NCI-H1417 treated with DMSO at 0.1 percent for 48 hours (cell line): ENCODE results near the gene NFATC2IP.
"Not testable (repeated sequence)": the region's sequence is repeated elsewhere in the genome, so short reads cannot be mapped to it uniquely, and the experiment has no call there.

ENCODE experiments used
- DNase-seq: peaks from one replicate; lab custom pipeline; 2025; lab: John Stamatoyannopoulos, UW

The NFATC2IP gene

DNA sequence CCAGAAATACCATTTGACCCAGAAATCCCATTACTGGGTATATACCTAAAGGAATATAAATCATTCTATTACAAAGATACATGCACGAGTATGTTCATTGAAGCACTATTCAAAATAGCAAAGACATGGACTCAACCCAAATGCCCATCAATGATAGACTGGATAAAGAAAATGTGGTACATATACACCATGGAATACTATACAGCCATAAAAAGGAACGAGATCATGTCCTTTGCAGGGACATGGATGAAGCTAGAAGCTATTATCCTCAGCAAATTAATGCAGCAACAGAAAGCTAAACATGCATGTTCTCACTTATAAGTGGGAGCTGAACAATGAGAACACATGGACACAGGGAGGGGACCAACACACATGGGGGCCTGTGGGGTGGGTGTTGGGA, 24.5 kb upstream of the NFATC2IP start:
- DNase-seq = not testable (repeated sequence)

DNA sequence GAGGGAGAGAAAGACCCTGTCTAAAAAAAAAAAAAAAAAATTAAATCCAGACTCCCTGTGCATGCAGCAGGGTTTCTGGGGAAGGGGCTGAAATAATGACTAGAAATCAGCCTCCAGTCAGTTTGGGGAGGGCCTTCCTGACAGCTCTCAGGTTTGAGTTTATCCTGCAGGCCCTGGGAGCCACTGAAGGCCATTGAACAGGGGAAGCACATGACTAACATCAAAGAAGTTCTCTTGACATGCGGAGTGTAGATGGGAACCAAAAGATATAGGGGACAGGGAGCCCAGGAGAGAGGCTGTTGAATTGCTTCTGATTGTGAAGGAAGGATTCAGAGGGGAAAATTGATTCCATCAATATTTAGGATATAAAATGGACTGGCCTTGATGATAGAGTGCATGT, 22.9 kb upstream of the NFATC2IP start:
- DNase-seq = no peak

DNA sequence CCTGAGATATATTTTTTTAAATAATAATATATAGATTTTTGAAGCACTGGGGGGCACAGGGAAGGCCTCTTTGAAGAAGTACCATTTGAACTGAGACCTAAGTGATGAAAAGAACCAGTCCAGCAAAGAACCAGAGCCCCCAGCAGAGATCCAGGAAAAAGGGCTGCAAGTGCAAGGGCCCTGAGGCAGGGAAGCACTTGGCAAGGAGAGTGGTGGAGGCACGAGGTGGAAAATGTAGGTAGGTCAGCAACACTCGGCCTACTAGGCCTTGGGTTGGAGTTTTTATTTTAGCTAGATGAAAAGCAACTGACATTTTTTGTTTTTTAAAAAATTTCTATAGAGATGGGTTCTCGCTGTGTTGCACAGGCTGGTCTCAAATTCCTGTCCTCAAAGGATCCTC, 20.5 kb upstream of the NFATC2IP start:
- no peak for DNase-seq

DNA sequence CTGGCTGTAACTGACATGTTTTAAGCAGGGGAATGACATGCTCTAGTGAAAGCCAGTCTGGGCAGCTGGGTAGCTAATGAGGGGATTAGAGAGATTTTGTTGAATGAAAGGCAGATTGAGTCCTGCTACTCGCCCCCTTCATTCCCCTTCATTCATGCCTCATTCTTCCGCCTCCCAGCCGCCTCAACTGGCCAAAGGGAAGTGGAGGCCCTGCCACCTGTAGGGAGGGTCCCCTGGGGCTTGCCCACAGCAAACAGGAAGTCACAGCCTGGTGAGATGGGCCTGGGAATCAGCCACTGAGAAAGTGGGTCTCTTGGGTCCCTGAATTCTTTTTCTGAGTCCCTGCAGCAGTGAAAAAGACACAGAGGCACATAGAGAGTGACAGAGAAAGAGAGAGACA, 20.1 kb upstream of the NFATC2IP start:
- no peak for DNase-seq

DNA sequence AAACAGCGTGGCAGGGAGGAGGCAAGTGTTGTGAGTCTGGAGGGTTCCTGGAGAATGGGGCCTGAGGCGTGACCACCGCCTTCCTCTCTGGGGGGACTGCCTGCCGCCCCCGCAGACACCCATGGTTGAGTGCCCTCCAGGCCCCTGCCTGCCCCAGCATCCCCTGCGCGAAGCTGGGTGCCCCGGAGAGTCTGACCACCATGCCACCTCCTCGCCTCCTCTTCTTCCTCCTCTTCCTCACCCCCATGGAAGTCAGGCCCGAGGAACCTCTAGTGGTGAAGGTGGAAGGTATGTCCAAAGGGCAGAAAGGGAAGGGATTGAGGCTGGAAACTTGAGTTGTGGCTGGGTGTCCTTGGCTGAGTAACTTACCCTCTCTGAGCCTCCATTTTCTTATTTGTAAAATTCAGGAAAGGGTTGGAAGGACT, 18.9 kb upstream of the NFATC2IP start, which contains the start of gene CD19:
Gene CD19, plus strand, starts transcription at position 171 of the 425 bp plus-strand sequence. Its CDS starts 30 bp downstream, at position 201.
- DNase-seq = no peak

DNA sequence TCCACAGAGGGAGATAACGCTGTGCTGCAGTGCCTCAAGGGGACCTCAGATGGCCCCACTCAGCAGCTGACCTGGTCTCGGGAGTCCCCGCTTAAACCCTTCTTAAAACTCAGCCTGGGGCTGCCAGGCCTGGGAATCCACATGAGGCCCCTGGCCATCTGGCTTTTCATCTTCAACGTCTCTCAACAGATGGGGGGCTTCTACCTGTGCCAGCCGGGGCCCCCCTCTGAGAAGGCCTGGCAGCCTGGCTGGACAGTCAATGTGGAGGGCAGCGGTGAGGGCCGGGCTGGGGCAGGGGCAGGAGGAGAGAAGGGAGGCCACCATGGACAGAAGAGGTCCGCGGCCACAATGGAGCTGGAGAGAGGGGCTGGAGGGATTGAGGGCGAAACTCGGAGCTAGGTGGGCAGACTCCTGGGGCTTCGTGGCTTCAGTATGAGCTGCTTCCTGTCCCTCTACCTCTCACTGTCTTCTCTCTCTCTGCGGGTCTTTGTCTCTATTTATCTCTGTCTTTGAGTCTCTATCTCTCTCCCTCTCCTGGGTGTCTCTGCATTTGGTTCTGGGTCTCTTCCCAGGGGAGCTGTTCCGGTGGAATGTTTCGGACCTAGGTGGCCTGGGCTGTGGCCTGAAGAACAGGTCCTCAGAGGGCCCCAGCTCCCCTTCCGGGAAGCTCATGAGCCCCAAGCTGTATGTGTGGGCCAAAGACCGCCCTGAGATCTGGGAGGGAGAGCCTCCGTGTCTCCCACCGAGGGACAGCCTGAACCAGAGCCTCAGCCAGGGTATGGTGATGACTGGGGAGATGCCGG, 18.2 kb upstream of the NFATC2IP start:
- DNase-seq = no peak

DNA sequence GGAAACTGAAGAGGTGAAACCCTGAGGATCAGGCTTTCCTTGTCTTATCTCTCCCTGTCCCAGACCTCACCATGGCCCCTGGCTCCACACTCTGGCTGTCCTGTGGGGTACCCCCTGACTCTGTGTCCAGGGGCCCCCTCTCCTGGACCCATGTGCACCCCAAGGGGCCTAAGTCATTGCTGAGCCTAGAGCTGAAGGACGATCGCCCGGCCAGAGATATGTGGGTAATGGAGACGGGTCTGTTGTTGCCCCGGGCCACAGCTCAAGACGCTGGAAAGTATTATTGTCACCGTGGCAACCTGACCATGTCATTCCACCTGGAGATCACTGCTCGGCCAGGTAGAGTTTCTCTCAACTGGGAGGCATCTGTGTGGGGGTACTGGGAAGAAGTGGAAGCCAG, 17.6 kb upstream of the NFATC2IP start:
- DNase-seq = no peak

DNA sequence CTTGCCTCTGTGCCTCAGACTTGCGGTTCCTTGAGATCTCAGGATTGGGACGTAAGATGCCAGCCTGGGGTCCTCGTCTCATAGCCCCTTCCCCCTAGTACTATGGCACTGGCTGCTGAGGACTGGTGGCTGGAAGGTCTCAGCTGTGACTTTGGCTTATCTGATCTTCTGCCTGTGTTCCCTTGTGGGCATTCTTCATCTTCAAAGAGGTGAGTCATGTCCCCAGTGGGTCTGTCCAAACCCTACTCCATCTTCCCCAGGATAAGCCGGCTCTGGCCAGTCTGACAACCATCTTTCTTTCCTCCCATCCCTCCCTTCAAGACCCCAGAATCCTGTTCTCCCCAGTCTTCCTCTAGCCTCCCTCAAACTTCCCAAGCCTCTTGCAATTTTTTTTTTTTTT, 15.4 kb upstream of the NFATC2IP start:
- no peak for DNase-seq

DNA sequence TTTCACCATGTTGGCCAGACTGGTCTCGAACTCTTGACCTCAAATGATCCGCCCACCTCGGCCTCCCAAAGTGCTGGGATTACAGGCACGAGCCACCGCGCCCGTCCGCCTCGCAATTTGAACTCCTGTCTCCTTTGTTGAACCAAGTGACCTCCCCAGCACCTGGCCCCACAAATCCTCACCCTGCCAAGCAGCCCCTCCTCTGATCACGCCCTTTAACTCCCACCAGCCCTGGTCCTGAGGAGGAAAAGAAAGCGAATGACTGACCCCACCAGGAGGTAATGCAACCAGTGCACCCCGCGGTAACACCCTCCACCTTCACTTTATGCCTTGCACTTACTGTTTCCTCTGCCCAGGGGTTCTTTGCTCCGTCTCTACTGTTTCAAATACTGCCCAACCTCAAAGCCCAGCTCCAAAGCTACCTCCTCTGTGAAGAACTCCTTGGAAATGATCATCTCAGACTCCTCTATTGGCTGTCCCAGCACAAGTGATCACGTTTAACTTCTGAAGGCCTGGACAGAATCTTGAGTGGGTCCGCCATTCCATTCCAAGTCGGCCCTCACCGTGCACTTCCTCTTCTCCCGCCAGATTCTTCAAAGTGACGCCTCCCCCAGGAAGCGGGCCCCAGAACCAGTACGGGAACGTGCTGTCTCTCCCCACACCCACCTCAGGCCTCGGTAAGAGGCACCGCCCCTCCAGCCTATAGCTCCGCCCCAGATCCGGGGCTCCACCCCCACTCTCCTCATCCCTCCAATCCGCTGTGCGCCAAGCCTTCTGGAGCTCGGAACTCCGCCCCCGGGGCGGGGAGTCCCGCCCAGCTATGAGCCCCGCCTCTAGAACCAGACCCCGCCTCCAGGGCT, 14.6 kb upstream of the NFATC2IP start:
- DNase-seq = no peak

DNA sequence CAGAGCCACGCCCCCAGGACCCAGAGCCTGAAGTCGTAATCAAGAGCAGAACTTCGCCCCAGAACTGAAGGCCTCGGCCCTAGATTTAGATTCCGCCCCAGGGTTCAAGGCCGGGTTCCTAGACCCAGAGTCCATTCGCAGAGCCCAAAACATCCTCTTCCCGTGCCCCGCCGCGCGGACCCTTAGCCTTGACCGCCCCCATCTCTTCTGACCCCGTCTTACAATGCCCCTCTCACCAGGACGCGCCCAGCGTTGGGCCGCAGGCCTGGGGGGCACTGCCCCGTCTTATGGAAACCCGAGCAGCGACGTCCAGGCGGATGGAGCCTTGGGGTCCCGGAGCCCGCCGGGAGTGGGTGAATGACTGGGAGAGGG, 14.0 kb upstream of the NFATC2IP start:
- no peak for DNase-seq

DNA sequence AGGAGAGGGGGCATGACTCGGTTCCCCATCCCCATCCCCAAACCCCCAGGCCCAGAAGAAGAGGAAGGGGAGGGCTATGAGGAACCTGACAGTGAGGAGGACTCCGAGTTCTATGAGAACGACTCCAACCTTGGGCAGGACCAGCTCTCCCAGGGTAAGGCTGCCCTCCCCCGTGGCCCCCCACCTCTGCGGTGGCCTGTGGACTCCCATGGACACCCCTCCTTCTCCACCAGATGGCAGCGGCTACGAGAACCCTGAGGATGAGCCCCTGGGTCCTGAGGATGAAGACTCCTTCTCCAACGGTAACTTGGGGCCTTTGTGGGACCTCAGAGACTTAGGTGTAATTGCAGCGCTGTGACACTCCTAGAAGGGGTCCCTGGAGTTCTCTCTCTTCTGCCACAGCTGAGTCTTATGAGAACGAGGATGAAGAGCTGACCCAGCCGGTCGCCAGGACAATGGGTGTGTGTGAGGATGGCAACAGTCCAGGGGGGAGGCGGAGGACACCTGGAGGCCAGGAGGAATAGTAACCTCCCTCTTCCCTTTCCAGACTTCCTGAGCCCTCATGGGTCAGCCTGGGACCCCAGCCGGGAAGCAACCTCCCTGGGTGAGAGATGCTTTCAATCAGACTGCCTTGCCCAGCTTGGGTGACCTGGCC, 13.4 kb upstream of the NFATC2IP start:
- DNase-seq = no peak

DNA sequence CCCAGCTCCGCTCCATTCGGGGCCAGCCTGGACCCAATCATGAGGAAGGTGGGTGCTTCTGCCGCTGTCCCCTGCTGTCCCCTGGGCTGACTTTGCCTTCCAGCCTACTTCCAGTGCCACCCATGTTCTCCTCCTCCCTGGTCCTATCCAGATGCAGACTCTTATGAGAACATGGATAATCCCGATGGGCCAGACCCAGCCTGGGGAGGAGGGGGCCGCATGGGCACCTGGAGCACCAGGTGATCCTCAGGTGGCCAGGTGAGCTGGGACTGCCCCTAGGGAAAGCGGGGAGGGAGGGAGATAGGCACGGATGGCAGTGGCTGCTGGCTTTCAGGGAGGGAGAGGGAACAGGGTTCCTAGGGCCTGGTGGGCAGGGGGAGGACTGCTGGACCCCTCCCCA, 12.0 kb upstream of the NFATC2IP start:
- no peak for DNase-seq

DNA sequence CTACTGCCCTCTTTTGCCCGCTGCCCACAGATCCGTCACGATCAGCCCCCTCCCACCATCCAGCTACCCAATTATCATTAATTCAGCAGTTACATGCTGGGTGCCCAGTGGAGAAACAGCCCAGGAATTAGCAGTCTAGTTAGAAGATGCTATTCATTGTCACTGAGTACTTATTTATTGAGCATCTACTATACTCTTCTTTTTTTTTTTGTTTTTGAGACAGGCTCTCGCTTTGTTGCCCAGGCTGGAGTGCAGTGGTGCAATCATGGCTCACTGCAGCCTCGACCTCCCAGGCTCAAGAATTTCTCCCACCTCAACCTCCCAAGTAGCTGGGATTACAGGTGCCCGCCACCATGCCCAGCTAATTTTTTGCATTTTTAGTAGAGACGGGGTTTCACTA, 10.9 kb upstream of the NFATC2IP start:
- not testable (repeated sequence) for DNase-seq

DNA sequence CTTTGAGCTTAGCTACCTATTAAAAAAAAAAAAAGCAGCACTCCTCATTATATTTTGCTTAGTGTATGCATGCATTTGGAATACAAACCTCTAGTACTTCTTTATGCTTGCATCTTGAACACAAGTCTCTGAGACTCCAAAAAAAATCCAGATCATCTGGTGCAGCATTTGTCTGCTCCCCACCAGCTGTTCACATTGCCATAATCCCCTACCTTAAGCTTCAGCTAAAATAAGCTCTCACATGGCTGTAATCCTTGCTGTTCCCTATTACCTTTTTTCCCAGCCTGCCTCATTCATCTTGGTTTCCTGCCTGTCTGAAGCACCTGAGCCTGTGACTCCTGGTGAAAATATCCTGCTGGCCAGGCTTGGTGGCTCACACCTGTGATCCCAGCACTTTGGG, 7.5 kb upstream of the NFATC2IP start:
- no peak for DNase-seq

DNA sequence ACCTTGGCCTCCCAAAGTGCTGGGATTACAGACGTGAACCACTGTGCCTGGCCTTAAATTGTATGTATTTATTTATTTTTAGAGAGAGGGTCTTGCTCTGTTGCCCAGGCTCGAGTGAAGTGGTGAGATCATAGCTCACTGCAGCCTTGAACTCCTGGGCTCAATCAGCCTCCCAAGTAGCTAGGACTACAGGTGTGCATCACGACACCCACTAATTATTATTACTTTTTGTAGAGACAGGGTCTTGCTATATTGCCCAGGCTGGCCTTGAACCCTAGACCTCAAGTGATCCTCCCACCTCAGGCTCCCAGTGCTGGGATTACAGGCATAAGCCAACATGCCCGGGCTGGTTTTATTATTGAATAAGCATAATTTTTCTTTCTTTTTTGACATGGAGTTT, 4.1 kb upstream of the NFATC2IP start:
- no peak for DNase-seq

DNA sequence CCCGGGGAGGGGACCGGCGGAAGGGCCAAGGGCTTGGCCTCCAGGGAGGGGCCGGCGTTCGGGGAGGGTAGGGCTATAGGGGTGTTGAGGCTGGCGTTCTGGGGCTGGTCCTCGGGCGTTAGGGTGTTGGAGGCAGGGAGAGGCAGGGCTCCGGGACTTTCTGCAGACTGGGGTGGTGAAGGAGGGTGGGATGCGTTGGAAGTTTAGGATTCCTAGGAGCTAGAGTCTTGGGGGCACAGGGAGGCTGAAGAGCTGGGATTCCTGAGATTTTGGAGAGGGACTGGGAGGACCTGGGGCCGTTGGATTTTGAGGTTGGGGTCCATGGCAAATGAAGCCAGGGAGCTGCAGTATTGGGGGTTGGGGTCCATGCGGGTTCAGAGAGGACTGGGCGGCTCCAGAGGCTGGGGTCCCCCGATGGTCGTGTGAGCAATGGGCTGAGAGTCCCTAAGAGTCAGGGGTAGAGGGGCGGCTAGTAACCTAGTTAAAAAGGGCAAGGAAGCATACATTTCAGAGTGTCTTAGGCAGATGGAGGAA, 740 bp downstream of the NFATC2IP start:
- DNase-seq = no peak

DNA sequence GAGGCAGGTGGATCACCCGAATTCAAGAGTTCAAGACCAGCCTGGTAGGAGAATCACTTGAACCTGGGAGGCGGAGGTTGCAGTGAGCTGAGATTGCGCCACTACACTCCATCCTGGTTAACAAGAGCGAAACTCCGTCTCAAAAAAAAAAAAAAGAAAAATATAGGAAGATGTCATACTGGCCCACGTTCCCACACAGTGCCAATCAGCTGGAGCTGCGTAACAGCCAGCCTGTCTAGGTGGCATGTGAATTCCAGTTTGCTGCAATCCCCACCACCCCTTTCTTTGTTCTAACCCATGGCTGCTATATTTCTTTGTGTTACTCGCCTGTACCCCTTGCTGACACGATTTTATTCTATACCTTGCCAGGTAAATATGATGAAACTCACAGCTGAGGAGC, 7.5 kb downstream of the NFATC2IP start:
- DNase-seq = no peak

DNA sequence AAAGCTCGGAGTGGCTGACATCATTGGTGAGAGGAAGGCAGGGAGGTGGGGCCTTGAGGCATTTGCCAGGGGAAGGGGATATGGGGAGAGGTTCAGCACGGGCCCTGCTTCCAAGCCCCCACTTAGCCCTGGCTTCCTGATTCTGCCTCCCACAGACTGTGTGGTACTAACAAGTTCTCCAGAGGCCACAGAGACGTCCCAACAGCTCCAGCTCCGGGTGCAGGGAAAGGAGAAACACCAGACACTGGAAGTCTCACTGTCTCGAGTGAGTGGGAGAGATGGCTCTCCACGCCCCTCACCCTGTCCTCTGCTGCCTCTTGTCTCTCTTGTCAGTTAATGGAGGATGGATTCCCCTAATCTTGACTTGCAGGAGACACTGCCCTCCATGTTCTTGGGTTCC, 8.1 kb downstream of the NFATC2IP start:
- no peak for DNase-seq

DNA sequence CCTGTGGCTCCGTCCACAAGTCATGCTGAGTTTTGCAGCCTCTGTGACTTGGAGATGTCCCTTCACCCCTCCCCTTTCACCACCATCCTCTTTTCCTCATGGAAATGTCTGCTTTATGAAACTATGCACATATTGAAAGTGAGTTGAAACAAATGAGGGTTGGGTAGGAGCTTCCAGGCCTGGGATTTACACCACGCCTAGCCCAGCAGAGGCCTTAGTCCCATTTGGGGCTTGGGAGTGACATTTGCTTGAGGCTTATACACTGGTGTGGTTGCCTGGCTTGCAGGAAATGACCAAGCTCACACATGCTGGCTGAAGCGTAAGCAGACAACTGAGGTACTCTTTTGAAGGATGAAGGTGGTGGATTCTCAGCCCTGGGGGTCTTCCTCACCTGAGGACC, 13.3 kb downstream of the NFATC2IP start:
- no peak for DNase-seq

DNA sequence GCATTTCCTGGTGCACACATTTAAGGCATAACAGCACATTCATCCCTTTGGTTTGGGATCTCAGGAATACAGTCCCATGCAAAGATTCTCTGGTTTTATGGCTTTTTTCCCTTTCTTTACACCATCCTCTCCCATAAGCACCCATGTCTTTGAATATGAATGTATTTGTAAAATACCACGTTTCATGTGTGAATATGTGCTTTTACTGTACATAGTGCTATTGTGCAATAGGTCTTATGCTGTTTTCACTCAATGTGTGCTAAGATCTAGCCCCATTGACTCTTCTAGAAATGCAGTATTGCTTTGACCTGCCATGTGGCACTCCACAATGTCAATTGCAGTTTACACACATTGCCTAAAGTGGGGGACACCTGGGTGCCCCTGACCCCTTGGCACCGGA, 13.8 kb downstream of the NFATC2IP start:
- no peak for DNase-seq

DNA sequence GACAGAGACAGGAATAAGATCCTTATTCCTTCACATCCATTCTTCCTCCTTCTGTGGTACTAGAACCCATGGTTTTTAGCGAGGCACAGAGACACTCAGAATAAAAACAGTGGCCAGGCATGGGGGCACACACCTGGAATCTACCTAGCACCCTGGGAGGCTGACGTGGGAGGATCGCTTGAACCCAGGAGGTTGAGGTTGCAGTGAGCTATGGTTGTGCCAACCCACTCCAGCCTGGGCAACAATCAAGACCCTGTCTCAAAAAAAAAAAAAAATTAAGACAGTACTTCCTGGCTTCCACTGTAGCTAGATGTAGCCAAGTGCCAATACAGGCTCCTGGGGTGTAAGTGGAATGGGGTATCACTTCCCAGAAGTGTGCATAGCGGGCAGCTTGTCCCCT, 16.4 kb downstream of the NFATC2IP start:
- no peak for DNase-seq

DNA sequence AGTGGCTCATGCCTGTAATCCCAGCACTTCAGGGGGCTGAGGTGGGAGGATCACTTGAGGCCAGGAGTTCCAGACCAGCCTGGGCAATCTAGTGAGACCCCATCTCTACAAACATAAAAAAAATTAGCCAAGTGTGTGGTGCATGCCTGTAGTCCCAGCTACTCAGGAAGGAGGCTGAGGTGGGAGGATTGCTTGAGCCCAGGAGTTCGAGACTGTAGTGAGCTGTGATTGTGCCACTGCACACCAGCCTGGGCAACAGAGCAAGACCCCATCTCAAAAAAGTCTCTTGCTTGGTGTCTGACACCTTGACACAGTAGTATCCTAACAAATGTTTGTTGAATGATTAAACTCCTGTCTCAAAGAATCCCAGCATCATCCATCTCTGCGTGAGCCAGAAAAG, 19.0 kb downstream of the NFATC2IP start:
- not testable (repeated sequence) for DNase-seq
